Lower leg skin (tissue), 3 donors: ENCODE data around the gene FNDC3B.
"Not testable (repeated sequence)": the region's sequence is repeated elsewhere in the genome, so short reads cannot be mapped to it uniquely, and the experiment has no call there.

Source experiments
- CTCF ChIP-seq, 3 donors: fragments of 450-650 bp; IDR thresholded peaks; one replicate each; pipeline ENCODE4 v1.5.1; 2016; ENCODE audit warnings: antibody characterized with exemption in 3 of 3, mild to moderate bottlenecking in 3 of 3, moderate library complexity in 2 of 3
- POLR2A ChIP-seq, 2 donors: fragments of 450-650 bp; IDR thresholded peaks; one replicate each; pipeline ENCODE4 v1.6.1; 2016 to 2017; ENCODE audit warnings: antibody characterized with exemption in 2 of 2, mild to moderate bottlenecking in 1 of 2, moderate library complexity in 1 of 2

GRCh38 chr3:172001616-172002015, 37.8 kb upstream of the FNDC3B start:
- not testable (repeated sequence) for TF ChIP-seq CTCF, POLR2A (IDR thresholded peaks at IDR 0.05)
